ENCODE measurements around the gene SPCS3.
"Not testable (repeated sequence)": the region's sequence is repeated elsewhere in the genome, so short reads cannot be mapped to it uniquely, and the experiment has no call there.

Gene SPCS3

DNA sequence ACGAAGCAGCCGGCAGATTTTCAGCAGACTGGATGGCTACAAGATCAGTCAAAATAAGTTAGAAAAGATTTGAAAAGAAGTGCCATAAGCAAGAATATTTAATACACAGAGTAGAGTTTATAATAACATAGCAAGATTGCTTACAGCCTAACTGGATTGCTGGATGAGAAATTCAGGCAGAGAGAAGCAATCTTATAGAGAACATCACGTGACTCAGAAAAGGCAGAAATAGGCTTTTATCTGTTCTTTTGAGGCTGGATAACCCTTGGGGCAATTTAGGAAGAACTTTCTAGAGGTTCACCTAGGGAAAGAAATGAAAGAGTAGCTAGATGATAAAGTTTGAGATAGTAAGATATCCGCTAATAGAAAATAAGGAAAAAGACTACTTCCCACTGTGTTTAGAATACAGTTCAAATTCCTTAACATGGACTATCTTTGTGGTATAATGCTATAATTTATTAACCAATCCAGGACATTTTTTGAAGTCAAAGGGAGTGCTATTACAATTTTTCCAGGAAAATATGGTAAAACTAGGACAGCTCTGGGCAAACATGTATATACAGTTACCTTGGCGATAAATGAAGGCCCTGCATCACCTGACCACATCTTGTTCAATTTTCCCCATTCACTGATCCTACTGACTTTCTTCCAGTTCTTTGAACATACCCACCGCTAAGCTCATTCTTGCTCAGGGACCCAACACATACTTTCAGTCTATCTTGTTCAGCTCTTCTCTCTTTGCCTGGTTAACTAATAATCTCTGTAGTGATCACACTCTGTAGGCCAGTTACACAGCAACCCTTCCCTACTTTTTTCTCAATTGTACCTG, 12.7 kb upstream of the SPCS3 start:
- no peak for DNase-seq

DNA sequence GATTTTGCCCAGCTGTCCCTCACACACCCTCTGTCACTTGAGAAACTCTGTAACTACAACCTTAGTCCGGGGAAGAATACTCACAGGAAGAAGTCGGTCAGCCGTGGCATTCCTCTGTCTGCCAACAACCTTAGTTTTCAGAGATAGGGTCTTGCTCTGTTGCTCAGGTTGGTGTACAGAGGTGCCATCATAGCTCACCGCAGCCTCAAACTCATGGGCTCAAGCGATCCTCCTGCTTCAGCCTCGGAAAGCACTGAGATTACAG, 12.2 kb upstream of the SPCS3 start:
- DNase-seq = no peak

DNA sequence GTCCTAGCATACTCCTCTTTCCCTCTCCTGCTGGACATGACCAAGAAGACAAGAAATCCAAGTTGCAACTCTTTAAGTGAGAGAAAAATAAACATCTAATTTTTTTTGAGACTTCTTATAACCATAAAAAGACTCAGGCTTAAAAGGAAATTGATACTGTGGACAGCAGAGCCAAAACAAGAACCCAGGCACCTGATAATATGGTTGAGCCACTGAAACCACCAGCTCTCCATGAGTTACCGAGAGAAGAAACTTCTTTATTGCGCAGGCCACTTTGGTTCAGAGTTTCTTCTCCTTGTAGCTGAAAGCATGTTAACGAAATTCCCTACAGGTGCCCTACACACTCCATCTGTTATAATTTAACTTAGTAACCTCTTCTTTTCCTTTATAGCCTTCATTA, 11.3 kb upstream of the SPCS3 start:
- no peak for DNase-seq

DNA sequence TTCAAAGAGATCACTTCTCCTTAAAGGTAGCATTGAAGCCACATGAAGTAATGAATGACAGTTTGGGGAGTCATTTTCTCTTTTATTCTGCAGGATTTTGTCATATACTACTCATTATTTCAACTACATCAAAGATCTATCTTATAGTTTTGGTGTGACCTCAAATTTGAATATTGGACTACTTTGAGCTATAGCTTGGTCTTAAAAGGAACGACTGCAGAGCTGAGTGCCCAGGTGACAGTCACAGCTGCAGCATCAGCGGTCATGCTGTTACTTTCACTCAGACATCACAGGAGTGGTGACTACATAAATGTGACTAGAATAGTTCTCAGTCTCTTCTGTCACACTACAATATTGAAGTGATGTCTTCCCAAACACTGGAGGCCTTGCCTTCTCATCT, 10.7 kb upstream of the SPCS3 start:
- DNase-seq = no peak

DNA sequence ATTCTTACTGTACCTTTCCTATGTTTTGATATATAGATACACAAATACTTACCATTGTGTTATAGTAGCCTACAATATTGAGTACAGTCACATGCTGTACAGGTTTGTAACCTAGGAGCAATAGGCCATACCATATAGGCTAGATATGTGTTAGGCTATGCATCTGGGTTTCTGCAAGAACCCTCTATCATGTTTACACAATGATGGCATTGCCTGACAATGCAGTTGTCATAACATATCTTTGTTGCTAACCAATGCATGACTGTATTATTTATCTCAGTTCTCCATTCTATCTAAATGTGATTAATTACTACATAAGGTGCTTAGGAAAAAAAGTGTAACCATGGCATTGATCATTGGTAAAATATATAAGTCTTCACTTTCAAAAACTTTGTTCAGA, 10.0 kb upstream of the SPCS3 start:
- DNase-seq = no peak

DNA sequence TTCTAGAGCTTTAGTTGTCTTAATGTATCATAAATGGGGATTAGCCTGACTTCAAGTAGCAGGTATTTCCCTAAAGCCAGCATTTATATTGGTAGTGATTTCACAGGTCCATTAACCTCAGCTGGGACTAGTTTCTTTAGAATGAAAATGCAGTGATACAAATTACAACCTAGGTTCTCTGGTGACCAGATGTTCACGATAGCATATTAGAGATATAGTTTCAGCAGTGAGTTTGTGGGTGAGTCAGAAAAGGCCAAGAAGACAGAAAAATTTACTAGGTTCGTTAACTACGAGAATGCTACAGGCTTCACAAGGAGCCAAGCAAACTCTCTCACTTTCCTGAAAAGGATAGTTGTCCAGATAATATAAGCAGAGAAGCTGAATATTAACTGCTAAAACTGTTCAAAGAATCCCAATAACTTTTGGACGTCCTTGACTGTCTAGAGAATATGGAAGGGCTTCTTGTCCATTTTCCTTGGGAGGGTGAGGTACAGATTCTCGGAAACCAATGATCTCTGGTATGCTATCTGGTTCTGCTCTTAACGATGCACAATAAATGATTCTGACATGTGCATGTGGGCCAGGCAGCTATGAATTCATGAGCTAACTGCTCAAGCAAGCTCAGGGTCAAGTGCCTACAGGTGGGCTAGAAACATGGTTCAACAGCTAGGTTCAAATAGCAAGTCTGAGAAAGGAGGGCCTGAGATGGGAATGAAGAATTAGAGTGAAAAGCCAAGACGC, 6.0 kb upstream of the SPCS3 start:
- no peak for DNase-seq

DNA sequence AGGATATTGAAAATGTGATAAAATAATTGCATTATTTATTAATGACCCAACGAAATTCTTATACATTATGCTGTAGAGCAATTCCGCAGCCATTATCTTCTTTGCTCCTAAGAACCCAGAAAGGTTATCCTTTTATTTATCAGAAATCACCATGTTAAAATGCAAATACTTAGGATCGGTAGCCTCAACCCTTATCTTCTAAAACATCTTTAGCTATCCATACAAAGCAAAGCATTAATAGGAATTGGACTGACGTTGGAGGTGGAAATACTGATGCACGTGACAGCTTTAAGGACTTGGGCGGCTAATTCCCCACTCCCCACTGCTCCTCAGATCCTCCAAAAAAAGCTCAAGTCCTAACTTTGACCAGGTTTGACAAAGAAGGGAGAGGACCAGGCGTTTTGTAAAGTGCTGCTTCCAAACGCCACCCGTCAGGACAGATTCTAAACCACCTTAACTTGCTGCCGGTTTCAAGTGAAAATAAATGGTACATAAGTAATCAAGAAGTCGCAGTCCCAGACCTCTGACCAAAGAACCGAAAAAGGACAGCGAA, 539 bp upstream of the SPCS3 start:
- DNase-seq = no peak

DNA sequence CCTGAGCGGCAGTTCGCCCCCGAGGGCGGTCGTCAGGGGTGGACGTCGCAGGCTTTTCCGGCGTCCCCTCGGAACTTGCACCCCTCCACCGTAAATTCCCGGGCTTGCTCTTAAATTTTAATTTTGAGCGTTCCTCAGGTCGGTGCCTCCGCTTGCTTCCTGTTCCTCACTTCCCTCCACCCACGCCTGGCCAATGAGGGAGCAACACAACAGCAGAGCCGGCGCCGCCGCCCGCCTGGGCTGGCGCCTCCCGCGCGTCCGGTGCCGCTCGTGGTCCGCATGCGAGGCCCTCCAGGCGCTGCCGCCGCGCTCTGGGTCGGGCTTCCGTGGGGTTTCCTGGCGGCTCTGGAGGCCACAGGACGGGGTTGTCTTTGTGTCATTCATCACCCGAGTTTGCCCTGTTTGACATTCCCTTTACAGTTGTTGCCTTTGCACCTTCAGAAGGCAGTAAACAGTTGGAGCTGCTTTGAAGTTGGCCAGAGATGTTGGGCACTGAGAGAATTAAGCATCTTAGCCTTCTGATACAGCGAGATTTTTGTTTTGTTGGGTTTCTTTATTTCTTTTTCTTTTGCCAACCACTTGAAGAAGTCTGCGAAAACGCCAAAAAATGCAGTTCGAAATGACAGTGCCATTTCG, 692 bp downstream of the SPCS3 start:
- peak; percentile 90 to 91 for DNase-seq

DNA sequence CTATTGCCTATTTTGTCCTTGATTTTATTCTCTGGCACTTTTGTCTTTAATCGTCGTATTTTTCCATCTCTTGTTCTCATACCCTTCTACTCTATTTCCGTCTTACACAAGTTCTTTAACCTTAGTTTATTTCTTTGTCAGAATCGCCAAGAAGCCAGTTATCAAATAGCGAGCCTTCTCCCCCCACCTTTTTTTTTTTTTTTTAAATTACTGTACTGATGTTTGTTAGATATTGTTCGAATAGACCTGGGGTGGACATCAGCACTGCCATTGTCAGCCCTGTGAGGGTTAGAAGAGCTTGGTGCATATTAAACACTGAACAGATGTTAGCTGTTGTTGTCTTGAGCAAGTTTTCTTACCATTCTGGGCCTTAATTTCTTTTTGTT, 1.2 kb downstream of the SPCS3 start:
- no peak for DNase-seq

DNA sequence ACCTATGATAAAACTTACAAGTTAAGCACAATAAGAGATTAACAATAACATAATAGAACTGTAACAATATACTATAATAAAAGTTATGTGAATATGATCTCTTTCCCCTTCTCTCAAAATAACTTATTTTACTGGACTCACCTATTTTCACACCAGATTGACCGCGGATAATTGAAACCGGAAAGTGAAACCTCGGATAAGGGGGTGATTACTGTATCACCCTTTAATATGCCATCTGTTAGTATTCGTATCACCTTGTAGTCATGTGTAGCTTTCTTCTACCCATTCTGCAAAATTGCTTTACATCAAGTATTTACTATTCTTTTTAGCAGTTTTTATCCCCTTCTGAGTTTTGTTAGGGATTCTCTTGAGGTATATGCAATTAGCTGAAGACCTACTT, 1.8 kb downstream of the SPCS3 start:
- DNase-seq = no peak

DNA sequence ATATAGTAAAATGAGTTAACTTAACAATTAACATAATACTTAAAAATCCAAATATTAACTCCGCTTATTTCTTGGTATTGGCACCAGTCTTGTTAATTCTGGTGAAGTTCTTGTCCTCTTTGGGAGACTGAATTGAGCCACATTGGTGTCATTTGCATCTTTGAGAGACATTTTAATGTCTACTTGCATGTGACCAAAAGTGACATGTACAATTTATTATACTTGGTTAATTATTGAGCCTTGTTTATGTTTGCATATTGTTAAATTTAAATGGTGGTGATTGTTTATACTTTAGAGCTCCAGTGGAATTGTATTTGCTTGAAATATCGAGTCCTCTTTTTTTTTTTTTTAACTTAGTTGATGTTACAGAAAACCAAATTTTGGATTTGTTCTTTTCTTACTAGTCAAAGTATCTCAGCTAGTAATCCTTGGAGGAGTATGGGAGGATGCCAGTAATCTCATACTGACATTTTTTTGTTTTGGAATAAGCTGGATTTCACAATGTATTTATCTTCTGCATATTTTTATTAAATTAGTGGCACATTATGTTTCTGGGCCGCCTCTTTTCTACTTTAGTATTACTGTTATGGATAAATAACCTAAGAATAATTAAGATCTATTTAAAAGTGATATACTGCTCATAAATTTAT, 3.9 kb downstream of the SPCS3 start:
- DNase-seq = no peak

DNA sequence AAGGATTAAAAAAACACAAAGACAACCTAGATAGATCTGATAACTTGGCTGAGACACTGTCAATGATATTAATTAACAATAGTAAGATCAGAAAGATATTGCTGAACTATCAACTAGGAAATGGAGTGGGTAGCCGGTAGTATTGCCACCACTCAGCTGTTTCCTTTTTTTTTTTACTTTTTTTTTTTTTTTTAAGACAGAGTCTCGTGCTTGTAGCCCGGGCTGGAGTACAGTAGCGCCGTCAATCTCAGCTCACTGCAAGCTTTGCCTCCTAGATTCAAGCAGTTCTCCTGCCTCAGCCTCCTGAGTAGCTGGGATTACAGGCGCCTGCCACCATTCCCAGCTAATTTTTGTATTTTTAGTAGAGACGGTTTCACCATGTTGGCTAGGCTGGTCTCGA, 5.1 kb downstream of the SPCS3 start:
- DNase-seq = not testable (repeated sequence)

DNA sequence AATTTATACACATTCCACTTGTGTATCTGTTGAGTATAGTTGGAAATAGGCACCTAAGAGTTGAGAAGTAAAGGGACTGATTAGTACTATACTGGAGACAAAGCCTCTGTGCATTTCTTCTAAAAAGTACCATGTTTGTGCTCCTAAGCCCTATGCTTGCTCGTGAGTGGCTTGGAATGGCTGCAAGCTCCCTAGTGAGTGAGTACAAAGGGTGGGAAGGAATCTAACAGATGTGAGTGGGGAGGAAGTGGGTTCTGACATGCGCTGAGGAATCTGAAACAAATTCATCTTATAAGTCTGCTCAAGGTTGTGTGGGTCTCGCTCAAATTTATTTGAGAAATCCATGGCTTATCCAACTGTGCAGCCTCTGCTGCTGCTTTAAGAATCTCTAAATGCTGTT, 13.3 kb downstream of the SPCS3 start:
- DNase-seq = no peak

DNA sequence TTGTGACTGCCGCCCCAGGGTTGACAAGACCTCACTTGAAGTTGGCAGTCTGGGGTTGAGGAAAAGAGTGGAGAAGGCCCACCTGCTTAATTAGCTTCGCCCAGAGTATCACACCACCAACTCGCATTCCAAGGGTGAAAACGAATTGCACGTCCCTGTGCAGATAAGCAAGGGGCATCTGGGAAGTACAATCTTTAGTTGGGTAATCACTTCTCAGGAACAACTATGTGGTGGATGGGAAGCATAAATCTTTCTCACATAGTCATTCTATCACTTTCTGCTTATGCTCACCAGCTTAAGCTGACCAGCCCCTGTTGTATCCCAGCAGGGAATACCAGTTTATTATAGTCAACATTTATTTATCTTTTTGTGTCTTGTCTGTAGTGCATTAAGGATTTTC, 14.3 kb downstream of the SPCS3 start:
- DNase-seq = no peak

DNA sequence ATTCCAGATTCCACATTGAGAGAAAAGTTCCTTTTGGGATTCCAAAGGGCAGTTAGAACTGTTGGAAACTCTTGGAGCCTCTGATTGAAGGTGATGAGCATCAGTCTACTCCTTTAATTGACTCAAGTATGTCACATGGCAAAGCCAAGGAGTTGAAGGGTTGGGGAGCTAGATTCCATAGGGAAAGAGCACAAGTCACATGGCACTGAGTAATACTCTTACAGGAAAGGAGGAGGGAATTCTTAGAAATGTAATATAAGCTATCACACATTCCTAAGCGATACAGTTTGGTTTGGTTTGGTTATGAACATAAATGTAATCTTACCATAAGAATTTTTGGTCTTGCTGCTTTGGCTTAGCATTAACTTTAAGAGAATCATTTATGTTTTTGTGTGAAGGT, 15.7 kb downstream of the SPCS3 start:
- no peak for DNase-seq

DNA sequence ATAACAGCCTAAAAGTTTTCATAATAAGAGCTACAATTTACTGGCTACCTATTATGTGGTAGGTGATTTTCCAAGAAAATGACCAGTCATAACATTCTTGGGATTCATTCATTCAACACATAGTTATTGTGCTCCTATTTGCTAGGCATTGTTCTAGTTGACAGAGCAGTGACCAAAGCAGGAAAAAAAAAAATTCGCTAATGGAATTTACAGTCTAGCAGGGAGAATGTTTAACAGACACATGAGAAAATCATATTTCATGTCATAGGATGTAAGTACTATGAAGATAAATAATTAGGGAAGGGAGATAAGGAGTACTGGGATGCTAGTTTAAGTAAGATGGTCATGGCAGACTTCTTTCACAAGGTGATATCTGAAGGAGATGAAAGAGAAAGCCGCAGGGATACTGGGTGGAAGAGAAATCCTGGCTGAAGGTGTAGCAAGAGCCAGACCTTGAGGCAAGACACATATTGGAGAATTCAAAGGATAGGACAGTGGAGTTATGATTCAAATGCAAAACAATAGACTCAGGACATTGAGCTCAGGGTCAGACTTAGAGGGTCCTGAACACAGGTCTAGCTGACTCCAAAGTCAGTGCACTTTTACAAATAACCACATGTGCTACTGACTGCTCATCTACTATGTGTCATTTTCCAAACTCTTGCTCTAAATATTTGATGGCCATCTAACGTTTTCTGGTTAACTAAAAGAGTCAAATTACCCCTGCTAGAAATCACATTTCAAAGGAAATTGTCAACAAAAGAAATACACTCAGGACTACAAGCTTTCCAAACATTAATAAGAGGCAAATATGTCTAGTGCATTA, 20.4 kb downstream of the SPCS3 start:
- DNase-seq = no peak

DNA sequence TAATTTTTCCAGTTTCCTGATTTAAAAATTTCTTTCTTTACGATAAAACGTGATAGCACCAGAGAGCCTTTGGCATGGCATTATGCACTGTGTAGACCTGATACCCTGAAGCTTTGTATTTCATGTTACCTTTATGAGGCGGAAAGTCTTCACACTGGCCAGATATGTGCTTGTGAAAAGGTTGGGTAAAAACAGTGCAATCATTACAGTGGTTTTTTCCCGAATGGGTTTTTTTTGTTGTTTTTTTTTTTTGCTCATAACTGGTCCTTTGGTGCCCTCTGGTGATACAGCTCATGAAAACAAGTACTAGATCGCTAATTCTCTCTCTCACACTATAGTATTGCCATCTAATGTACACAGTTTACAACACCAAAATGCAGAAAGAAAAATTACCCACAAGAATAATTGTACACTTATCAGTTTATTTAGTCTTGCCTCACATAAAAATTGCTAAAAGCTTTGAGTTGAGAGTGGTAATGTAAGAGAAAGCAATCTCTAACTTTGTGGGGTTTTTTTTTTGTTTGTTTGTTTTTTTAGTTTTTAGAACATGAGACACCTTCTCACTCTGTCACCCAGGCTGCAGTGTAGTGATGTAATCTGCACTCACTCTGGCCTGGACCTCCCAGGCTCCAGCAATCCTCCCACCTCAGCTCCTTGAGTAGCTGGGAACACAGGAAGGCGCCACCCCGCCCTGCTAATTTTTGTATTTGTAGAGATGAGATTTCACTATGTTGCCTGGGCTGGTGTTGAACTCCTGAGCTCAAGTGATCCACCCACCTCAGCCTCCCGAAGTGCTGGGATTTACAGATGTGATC, 21.3 kb downstream of the SPCS3 start:
- no peak for DNase-seq

DNA sequence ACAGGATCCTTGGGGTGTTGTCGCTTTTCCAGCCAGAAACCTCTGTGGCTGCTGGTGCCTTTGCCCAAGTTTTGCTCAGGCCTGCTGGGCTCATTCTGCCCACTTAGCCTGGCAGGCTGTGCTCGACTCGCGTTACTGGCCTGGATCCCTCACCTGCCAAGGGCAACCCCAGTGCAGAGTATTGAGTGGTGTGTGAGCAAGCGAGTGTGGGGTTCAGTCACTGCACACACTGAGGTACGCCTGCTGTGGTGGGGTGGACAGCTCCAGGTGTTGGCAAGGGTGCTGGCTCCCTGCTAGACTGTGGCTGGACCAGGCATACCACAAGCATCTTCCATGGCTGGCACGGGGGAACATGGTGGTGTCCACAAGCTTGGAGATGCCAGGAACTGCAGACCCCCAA, 22.6 kb downstream of the SPCS3 start:
- DNase-seq = no peak

DNA sequence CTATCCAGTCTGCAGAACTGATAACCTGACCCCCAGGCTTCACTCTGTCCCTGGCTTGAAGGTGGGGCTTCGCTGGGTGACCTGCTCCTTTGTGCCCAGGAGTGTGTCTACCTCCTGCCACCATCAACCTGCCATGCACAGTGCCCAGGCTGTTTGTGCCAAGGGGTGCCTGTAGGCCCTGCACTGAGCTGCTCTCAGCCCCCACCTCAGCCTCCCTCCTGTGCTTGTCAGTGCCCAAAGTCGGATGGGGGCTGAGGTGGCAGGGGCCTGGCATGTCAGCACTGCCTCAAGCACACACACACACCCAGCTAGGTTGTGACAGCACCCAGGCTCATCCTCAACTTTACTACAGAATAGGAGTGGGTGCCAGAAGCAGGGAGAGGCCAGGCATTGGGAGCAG, 23.5 kb downstream of the SPCS3 start:
- DNase-seq = no peak

DNA sequence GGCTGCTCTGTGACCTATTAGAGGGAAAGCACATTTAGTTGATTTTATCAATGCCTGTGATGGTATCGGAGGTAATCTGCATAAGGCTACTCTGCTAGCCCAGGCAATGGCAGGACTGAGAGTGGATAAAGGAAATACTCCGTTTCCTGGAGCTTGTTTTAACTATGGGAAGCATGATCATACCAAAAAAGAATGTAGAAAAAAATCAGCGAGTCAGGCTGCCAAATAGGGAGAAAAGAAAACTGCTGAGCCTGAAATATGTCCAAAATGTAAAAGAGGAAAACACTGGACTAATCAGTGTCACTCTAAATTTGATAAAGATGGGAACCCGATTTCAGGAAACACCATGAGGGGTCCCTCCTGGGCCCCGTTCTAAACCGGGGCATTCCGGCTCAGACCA, 25.6 kb downstream of the SPCS3 start:
- not testable (repeated sequence) for DNase-seq

DNA sequence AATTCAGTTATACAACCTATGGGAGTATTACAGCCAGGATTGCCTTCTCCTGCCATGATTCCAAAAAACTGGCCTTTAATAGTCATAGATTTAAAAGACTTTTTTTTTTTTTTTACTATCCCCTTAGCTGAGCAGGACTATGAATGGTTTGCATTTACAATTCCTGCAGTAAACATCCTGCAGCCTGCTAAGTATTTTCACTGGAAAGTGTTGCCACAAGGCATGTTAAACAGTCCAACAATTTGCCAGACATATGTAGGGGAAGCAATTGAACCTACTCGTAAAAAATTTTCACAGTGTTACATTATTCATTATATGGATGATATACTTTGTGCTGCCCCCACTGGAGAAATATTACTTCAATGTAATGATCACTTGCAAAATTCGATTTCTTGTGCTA, 27.1 kb downstream of the SPCS3 start:
- not testable (repeated sequence) for DNase-seq

DNA sequence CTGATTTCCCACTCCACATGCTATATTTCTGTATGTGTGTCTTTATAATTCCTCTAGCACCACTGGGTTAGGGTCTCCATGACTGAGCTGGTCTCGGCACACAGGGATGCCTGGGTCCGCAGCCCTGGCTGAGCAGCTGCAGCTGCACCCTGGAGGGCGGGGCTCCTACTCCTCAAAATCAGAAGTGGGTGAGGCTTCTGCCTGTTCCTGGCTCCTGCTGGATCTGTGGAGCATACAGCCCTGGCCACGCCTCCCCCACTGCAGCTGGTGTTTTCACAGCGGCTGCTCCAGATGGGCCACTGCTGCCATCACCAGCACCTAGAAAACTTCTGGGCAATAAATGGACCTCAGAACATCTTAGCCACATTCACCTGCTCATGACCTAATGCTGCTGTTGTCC, 30.9 kb downstream of the SPCS3 start:
- DNase-seq = no peak

All from stimulated activated CD4-positive, alpha-beta T cell treated with anti-CD3 and anti-CD28 coated beads, Interleukin-2, amount 100 ng/mL, for 24 hours (primary cell).